ACC112 (cell line): Measurements from ENCODE around the gene KIF24.

ENCODE experiments used
- H2AFZ ChIP-seq: fragments of 200-600 bp; sonication (generic); one replicate; pipeline ENCODE4 v1.6.0; 2017; ENCODE audit warnings: antibody characterized with exemption, low read length; ENCODE audit not compliant: unreplicated experiment
- H3K27ac ChIP-seq: fragments of 200-600 bp; sonication (generic); 2 replicates; pipeline ENCODE4 v1.5.1; 2014; ENCODE audit warnings: low read depth, mild to moderate bottlenecking, antibody characterized with exemption, low read length, moderate library complexity
- H3K27me3 ChIP-seq: fragments of 200-600 bp; sonication (generic); 2 replicates; pipeline ENCODE4 v1.6.1; 2014; ENCODE audit warnings: mild to moderate bottlenecking, antibody characterized with exemption, low read length, moderate library complexity, mixed read lengths; ENCODE audit not compliant: insufficient read depth
- H3K36me3 ChIP-seq: fragments of 200-600 bp; sonication (generic); 2 replicates; pipeline ENCODE4 v1.6.1; 2016; ENCODE audit warnings: mild to moderate bottlenecking, antibody characterized with exemption, low read length, moderate library complexity, mixed read lengths; ENCODE audit not compliant: insufficient read depth
- H3K4me1 ChIP-seq: fragments of 200-600 bp; sonication (generic); one replicate; pipeline ENCODE4 v1.6.1; 2016; ENCODE audit warnings: low read length, mixed read lengths; ENCODE audit not compliant: insufficient read depth, unreplicated experiment, control insufficient read depth
- H3K4me3 ChIP-seq: fragments of 200-600 bp; sonication (generic); 2 replicates; pipeline ENCODE4 v1.5.1; 2014; ENCODE audit warnings: mild to moderate bottlenecking, low read depth, low read length
- H3K79me2 ChIP-seq: fragments of 200-600 bp; sonication (generic); one replicate; pipeline ENCODE4 v1.6.0; 2016; ENCODE audit warnings: low read length; ENCODE audit not compliant: control insufficient read depth, unreplicated experiment, insufficient read depth

The KIF24 gene, protein sequence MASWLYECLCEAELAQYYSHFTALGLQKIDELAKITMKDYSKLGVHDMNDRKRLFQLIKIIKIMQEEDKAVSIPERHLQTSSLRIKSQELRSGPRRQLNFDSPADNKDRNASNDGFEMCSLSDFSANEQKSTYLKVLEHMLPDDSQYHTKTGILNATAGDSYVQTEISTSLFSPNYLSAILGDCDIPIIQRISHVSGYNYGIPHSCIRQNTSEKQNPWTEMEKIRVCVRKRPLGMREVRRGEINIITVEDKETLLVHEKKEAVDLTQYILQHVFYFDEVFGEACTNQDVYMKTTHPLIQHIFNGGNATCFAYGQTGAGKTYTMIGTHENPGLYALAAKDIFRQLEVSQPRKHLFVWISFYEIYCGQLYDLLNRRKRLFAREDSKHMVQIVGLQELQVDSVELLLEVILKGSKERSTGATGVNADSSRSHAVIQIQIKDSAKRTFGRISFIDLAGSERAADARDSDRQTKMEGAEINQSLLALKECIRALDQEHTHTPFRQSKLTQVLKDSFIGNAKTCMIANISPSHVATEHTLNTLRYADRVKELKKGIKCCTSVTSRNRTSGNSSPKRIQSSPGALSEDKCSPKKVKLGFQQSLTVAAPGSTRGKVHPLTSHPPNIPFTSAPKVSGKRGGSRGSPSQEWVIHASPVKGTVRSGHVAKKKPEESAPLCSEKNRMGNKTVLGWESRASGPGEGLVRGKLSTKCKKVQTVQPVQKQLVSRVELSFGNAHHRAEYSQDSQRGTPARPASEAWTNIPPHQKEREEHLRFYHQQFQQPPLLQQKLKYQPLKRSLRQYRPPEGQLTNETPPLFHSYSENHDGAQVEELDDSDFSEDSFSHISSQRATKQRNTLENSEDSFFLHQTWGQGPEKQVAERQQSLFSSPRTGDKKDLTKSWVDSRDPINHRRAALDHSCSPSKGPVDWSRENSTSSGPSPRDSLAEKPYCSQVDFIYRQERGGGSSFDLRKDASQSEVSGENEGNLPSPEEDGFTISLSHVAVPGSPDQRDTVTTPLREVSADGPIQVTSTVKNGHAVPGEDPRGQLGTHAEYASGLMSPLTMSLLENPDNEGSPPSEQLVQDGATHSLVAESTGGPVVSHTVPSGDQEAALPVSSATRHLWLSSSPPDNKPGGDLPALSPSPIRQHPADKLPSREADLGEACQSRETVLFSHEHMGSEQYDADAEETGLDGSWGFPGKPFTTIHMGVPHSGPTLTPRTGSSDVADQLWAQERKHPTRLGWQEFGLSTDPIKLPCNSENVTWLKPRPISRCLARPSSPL (N-terminal part only)

GRCh38 chr9:34328987-34329832 lies at the start of gene KIF24, which contains the start of gene NUDT2:
Gene KIF24 (minus strand): TSS chr9:34329268. CDS start chr9:34311346, 17,922 bp downstream.
Gene NUDT2 (plus strand): TSS chr9:34329569. CDS start chr9:34339040, 9,471 bp downstream.
- Histone ChIP-seq H3K4me3 (peak within 1 kb of the TSS; percentile 89), H3K27ac (peak within 1 kb of the TSS; percentile 83), H3K4me1 (peaks cover 26% of the 10 kb centered on the region), H2AFZ (peak within 1 kb of the TSS; percentile 89), H3K27me3 (no peaks in the 10 kb centered on the region), H3K79me2 (peaks cover 56% of the 10 kb centered on the region), H3K36me3 (no peaks in the 10 kb centered on the region)

GRCh38 chr9:34378376-34379060 lies 49.5 kb upstream of the KIF24 start:
- Histone ChIP-seq H3K36me3 (no peaks in the 10 kb centered on the region), H2AFZ (no peak overlapping the region), H3K4me3 (no peak overlapping the region), H3K27ac (no peak overlapping the region), H3K4me1 (peaks cover 6% of the 10 kb centered on the region), H3K79me2 (no peaks in the 10 kb centered on the region), H3K27me3 (no peaks in the 10 kb centered on the region)

DNA sequence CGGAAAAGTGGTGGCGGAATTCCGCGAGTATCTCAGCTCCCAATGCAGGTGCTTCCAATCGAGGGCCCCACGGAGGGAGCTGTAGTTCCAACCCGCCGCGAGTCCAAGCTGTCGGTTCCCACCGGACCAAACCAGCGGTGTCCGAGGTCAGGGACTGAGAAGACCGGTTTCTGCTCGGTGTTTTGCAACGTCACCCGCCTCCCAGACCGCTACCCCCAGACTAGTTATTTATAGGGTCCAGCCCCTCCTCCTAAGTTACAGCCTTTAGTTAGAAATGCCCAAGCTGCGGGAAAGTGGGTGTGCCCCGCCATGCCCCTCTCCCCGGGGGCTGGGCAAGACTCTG lies 48.3 kb upstream of the KIF24 start:
- Histone ChIP-seq H3K79me2 (no peaks in the 10 kb centered on the region), H3K4me1 (peaks cover 6% of the 10 kb centered on the region), H2AFZ (peak overlapping the region; percentile 86), H3K27me3 (no peaks in the 10 kb centered on the region), H3K27ac (no peak overlapping the region), H3K4me3 (peak overlapping the region; percentile 76), H3K36me3 (no peaks in the 10 kb centered on the region)

DNA sequence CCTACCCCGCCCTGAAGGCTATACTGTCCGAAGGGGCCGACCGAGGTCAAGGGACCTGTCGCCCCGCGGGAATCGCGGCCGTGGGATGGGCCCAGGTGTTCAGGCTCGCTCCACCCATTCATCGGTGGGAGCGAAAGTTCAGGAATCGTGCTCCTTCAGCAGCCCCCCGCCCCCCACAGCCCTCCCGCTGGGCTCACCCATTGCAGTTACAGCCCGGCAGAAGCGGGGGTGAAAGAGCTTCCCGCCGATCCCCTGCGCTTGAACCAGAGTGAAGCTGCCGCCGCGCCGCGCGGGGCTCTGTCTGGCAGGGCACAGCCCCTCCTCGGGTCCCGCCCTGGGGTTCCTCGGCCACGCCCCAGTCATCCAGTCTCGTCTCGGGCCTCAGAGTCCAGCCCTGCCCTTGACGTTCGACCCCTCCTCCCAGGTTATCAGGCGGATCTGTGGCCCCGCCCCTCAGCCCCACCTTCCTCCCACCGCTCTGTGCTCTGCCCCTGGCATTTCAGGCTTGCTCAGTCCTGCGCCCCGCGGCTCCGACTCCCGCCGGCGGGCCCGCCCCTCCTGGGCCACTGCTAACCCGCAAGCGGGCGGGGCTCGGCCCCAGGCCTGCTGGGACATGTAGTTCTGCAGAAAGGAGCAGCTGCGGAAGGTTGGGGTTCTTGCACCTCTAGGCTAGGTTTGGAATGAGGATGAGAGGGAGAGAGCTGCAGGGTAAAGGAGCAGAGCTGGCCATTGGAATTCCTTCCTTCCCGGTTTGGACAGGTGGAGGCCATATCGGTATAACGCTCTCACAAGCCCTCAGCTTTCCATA lies 47.7 kb upstream of the KIF24 start, which contains the start of gene MYORG:
Gene MYORG (minus strand): TSS at position 303 of the 808 bp plus-strand sequence. CDS start 3,955 bp downstream, outside the sequence.
- H3K79me2 ChIP-seq = no peaks in the 10 kb centered on the region
- no peak within 1 kb of the TSS for H3K27ac ChIP-seq
- peak within 1 kb of the TSS; percentile 76 for H3K4me3 ChIP-seq
- peaks cover 6% of the 10 kb centered on the region for H3K4me1 ChIP-seq
- no peaks in the 10 kb centered on the region for H3K36me3 ChIP-seq
- peak within 1 kb of the TSS; percentile 86 for H2AFZ ChIP-seq
- no peaks in the 10 kb centered on the region for H3K27me3 ChIP-seq

- Histone ChIP-seq H3K36me3 (no peaks in the 10 kb centered on the region), H3K4me3 (peak overlapping the region; percentile 76), H2AFZ (no peak overlapping the region), H3K79me2 (no peaks in the 10 kb centered on the region), H3K4me1 (peaks cover 6% of the 10 kb centered on the region), H3K27ac (no peak overlapping the region), H3K27me3 (peaks cover 6% of the 10 kb centered on the region; the same call in 1 of the 2 replicates)
Measured at GRCh38 chr9:34375901-34376595, 47.0 kb upstream of the KIF24 start.

DNA sequence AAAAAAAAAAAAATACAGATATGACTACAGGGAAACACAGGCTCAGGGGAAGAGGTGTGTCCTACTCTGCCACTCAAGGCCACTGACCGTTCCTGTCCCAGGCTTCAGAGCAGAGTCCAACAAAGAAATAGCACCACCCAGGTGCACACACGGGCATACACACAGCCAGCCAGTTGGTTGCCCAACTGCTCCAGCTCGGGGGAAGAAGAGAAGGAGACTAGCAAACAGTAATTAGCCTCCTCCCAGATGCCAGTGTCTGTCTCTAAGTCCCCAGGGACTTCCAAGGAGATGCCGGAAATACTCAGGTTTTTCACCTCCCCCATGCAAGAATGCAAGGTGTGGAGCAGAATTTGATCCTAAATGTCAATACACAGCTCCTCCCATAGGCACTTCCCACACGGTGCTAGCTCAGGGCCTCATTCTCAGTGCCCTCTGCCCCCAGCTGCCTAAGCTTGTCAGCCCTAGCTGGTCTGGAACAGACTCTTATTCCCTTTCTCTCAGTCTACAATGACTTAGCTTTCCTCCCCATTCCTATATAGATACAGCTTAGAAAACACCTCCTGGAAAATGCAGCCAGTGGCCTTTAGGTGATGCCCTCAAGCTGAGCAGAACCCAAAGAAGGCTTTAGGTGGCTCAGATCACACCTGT lies 46.0 kb upstream of the KIF24 start:
- no peak overlapping the region for H2AFZ ChIP-seq
- H3K79me2 ChIP-seq = no peaks in the 10 kb centered on the region
- H3K4me3 ChIP-seq = no peak overlapping the region
- H3K36me3 ChIP-seq = no peaks in the 10 kb centered on the region
- no peak overlapping the region for H3K27ac ChIP-seq
- peaks cover 7% of the 10 kb centered on the region; the same call in 1 of the 2 replicates for H3K27me3 ChIP-seq
- peaks cover 4% of the 10 kb centered on the region for H3K4me1 ChIP-seq

DNA sequence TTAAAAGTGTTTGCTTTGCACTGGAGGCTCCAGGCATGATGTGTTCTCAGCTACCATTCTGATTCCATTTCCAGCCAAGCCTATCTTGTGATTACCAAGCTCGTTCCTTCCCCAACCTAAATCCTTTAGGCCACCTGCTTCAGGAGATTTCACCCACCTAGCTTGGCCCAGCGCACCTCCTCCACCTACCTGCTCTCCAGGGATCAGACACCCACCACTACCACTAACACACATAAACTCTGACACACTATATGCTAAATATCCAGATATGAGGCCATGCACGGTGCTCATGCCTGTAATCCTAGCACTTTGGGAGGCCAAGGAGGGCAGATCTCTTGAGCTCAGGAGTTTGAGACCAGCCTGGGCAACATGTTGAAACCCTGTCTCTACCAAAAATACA lies 45.3 kb upstream of the KIF24 start:
- Histone ChIP-seq H3K4me3 (no peak overlapping the region), H3K36me3 (no peaks in the 10 kb centered on the region), H3K27me3 (peaks cover 7% of the 10 kb centered on the region; the same call in 1 of the 2 replicates), H2AFZ (no peak overlapping the region), H3K27ac (no peak overlapping the region), H3K79me2 (no peaks in the 10 kb centered on the region), H3K4me1 (no peaks in the 10 kb centered on the region)

DNA sequence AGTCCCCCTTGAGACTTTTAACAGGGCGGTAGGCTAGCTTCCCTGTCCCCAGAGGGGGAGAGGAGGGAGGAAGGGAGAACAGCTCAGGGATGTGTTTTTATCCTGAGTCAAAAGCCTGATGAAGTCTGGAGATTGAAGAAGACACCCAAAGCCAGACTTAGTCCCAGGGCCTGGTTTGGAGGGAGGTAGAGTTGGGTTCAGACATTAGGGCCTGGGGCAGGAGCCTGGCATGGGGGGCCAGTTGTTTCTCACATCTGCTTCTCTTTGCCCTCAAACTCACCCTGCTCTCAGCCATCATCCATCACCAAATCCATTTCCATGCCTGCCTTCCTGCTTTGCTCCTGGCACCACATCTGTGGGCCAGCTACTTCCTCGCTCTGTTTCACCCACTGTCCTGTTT lies 44.7 kb upstream of the KIF24 start:
- Histone ChIP-seq H3K4me1 (no peaks in the 10 kb centered on the region), H3K27ac (no peak overlapping the region), H3K36me3 (no peaks in the 10 kb centered on the region), H3K27me3 (peaks cover 7% of the 10 kb centered on the region; the same call in 1 of the 2 replicates), H3K79me2 (no peaks in the 10 kb centered on the region), H3K4me3 (no peak overlapping the region), H2AFZ (no peak overlapping the region)
